HG03571 (cell line): ENCODE results near the gene GALNT18.

Source experiments
- ATAC-seq: cut with Tn5 transposase; IDR thresholded peaks from one replicate; pipeline ENCODE4 v1.9.1; 2021; ENCODE audit not compliant: unreplicated experiment

Gene GALNT18

DNA sequence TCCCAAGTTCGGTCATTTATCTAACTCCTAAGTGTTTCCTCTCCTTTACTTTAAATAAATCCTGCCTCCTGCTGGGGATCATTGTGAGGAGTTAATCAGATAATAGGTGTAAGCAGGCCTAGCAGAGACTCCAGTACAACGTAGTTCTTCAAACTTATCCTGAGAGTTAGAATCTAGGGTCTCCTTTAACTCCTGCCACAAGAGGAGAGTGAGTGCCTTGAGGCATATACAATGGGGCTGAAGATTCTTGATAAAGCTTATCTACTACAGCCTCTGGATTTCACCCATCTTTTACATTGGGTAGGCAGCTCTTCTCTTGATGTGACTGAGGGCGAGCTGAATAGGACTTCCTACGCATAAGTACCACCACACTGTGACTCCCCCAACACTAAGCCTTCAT, 3.1 kb upstream of the GALNT18 start:
- ATAC-seq = no peak

DNA sequence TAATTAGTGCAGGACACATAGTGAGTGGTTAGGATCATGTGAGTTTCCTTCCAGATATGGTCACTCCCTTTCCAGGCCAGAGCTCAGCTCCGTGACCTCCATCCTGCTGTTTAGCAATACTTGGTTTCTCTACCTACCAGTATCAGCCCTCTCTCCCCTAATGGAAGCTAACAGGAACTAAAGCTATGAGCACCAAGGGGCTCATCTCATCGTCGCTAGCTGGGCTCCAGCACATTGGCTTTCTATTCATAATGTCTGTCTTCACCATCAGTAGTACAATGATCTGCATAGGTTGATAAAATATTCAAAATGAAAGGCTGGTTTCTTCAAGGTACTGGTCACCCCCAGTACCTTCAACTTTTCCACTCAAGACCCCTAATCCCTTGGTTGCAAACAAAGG, 2.4 kb upstream of the GALNT18 start:
- no peak for ATAC-seq

DNA sequence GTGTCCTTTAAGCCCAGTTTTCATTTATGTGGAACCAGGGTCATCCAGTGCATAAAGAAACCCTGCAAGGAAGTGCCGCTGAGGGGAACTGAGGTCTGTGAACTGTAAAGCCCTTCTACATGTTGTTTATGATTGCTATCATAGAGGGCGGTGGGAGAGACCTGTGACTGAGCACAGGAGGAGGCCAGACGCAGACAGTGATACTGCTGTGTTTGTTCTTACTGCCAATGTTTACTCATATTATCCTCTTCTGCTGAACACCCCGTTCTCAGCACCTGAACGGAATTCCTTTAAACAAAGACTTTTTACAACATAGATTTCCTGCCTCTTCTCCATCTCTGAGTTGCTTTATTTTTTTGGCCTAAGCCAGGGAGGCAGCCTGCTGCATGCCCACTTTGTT, 967 bp upstream of the GALNT18 start:
- no peak for ATAC-seq

DNA sequence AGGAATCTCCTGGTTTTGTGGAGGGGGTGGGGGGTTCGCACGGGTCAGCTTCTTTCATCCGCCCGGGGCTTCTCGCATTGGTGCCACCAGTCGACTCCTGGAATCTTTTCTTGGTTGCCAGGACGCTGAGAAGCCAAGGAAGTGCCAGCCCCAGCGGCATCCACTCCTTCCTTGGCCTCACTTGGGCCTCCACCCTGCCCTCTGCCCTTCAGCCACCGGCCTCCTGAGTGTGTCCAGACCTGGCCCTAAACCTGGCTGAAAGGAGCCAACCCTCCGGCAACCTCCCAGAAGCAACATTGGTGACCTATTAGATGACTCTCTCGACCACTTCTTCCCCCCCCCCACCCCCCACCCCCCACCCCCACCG, 518 bp upstream of the GALNT18 start:
- ATAC-seq = no peak

GRCh38 chr11:11620921-11621572, 758 bp downstream of the GALNT18 start:
- ATAC-seq = no peak

DNA sequence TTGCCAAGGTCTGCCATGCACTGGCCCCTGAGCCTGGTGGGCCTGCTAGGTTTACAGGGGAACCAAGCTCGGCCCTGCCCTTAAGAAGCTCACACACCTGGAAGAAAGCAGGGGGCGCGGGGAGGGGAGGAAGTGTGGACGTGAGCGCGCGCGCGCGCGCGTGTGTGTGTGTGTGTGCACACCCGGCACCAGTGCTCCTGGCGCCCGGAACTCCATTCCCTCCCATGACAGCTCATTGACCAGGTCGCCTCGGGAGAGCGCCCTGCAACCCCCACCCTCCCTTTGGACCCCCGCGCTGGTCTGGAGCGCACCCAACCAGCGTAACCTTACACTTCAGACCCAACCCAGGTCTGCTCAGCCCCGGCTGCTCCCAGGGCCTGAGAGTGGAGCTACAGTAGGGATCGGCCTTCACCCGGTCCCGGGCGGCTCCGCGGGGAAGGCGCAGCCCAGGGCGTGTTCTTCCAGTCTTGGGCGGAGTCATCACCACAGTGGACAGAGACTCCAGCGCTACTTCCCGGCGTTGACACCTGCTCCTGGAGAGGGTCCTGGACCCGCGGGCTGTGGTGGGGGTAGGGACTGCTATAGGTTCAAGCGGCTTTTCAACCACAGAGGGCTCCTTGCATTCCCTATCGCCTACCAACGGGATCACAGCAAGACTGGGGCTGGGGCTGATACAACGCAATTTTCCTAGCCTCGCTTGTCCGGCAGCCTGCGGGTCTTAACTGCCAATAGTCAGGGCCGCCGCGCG, 1.5 kb downstream of the GALNT18 start:
- ATAC-seq = no peak

GRCh38 chr11:11618973-11619435, 2.8 kb downstream of the GALNT18 start:
- no peak for ATAC-seq

DNA sequence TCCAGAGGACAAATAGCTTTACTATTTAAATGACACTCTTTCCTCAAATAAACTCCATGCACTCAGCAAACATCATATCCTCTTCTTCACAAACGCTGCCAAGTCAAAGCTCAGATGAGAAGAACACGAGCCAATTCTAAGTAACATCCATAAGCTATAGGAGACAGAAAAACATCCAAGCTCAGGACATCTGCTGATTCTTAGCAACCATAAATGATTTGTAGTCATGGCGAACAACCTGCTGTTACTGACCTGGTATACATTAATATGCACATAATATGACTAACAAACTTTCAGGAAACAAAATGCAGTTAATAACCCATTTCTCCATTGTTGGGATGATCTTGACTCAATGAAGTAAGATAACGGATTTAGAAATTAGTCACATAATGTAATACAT, 6.7 kb downstream of the GALNT18 start:
- no peak for ATAC-seq

DNA sequence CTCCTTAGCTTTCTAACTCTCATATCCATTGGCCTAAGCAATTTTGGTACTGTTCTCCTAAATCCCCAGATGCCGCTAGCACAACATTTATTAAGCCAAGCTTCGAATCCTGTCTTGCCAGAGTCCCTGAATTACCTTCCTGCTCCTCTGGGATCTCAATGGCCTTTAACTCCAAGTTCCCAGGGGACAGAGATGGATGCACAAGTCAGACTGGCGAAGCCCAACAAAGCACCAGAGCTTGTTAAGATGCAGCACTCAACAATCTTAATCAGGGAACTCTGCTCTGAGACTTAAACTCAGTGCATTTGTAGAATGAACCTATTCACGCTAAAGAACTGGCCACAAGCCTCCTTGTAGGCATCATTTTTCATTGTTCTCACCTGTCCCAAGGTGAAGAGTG, 9.4 kb downstream of the GALNT18 start:
- no peak for ATAC-seq

DNA sequence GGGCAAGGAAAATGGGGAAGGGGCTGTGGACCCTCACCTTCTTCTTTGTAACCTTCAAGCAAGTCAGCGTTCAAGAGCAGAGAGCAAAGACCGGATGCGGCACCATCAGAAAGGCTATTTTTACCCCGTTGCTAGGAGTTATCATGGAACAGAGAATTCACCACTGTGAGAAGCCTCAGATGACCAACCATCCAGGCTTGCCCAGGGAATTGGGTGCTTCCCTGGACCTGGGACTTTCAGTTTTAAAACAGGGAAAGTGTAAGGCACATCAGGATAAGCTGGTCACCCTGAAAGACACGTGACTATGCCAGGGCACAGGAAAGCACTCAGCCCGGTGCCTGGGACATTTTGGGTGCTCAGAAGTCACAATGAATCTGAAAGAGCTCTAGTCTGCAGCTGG, 10.4 kb downstream of the GALNT18 start:
- ATAC-seq = no peak

DNA sequence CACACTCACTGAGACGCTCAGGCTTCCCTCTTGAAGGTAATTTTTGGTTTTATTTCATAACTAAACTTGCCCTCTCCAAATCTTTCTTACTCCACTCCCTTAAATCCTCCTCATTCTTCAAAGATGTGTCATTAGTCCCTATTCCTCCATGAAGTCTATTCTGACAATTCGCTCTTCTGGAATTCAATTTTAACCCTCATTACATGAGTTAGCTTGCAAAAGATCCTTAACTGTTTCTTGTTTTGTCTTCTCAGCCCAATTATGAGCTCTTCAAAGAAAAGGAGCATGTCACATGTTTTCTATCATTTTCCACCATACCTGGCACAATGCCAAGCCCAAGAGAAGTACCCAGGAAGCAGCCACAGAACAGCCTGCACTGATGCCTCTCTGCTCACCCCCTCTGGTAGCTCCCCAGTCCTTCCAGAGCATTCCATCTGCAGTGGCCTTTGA, 13.0 kb downstream of the GALNT18 start:
- no peak for ATAC-seq

DNA sequence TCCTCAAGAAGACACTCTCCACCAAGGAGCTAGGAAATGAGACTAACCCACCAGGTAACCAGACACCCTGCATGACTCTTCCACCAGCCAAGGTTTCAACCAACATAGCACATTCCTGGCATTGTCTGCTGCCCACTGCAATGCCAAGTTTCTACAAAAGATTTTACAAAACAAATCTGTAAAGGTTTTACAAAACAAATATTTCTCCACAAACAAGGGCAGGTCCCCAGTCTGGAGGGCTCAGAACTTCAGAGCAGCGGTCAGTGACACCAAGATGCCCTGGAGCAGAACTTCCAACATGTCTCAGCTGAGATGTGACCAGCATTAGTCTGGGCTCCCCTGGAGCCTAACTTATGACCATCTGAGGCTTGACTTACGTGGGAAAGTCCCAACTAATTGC, 14.0 kb downstream of the GALNT18 start:
- ATAC-seq = no peak

- no peak for ATAC-seq
These were observed 15.9 kb downstream of the GALNT18 start for GRCh38 chr11:11605821-11606450.

DNA sequence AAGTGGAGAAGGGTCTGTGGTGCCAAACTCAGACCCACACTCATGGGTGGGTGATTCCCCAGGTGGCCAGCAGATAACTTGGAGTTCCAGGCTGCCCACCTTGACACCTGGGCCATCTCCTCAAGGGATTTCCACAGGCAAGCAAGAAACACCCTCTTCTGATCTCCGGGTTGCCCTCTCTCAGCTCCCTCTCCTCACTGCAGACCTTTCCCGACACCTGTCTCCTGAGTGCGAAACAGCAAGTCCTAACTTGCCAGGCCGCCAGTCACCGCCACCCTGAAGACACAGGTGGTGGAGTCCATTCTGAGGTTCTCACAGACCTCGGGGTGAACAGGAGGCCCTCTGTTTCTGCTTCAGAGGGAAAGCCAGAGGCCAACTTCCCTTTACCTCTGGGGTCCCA, 16.6 kb downstream of the GALNT18 start:
- no peak for ATAC-seq

- no peak for ATAC-seq
These were observed 17.3 kb downstream of the GALNT18 start for GRCh38 chr11:11604370-11604990.

DNA sequence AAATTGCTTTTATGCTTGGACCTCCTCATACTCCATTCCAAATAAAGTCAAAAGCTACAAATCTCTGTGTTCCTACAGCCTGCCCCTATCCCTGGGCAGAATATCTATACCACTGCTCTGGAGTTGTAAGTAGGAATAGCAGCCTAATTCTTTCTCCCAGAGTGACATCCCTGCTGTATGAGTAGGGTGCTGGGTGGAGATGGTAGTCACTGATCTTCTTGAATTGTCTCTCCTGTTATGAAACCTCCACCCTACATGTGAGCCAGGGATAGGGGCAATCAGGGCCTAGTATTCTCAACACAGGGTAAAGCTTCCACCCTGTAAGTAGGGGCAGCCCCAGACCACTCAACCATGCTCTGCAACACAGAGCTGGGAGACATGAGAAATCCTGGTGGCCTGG, 19.8 kb downstream of the GALNT18 start:
- no peak for ATAC-seq

DNA sequence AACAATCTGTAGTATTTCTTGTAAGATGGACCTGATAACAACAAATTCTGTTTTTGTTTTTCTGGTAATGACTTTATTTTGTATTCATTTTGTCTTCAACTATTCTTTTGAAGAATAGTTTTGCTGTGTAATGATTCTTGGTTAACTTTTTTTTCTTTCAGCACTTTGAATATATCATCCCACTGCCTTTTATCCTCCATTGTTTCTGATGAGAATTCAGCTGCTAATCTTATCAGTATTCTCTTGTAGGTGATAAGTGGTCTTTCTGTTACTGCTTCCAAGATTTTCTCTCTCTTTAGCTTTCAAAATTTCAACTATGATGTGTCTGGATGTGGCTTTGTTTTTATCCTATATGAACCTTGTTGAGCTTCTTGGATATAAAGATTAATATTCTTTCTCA, 21.5 kb downstream of the GALNT18 start:
- no peak for ATAC-seq

GRCh38 chr11:11598243-11598642, 23.6 kb downstream of the GALNT18 start:
- ATAC-seq = no peak

- no peak for ATAC-seq
These were observed 27.6 kb downstream of the GALNT18 start for GRCh38 chr11:11594162-11594561.

DNA sequence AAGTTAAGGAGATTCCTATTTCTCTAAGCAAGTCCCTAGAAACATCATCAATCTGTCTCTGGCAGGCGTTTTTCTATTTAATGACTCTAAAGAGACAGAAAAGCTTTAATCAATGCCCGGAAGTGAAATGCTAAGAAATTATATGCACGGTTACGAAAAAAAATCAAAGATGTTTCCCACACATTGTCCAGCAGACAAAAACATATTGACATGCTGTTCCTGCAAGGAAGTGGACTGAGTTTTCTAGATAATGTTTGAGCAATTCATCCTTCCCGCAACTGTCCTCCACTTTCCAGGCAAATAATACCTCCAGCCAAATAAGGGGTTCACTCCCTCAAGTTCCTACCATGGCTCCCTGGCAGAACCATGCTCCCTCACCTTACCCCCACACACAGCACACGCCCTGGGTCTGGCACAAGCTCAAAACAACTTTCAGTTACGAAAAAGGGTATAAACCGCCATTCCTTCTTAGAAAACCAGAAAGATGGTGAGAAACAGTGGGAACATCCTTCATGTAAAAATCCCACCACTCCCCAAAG, 29.6 kb downstream of the GALNT18 start:
- no peak for ATAC-seq

DNA sequence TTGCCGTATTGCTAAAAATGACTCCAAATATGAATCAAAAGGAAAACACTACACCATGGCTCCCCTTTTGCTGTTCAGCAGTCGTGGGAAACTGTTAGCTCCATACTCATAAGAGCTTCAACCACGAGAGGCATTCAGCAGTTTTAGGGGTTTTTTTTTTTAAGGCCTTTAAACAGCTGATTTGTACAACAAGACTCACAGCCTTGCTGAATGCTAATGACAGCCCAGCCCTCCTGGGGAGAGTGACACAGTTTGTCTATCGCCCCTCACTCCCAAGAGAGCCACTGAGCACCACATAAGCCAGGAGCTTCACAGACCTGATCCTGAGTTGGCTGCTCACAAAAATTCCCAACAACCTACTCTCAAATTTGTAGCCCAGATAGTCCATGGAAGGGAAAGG, 32.4 kb downstream of the GALNT18 start:
- ATAC-seq = no peak

- no peak for ATAC-seq
These were observed 32.9 kb downstream of the GALNT18 start for GRCh38 chr11:11588891-11589290.
